ENCODE results near the gene PLIN3.

PLIN3 gene

DNA sequence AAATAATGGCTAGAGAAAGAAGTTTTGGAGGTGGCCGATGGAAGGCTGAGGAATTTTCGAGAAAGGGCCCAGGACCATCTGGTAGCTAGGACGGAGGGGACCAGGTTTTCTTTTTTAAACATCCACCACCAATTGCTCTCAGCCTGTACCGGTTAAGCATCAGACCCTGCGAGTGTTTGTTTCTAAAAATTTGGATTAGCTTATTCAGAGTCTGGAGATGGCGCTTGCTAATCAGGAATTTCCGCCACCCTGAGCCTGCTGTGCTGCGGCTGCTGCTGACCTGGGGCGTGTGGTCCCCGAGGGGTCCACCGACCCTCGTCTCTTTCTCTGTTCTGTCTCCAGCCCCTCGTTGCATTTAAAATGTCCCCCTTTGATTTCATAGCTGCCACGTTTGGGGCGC, 43.8 kb upstream of the PLIN3 start:
- H3K9ac ChIP-seq (ENCODE audit: insufficient read length, low read depth), result peak overlapping the region; percentile 65
- H3K4me3 ChIP-seq (ENCODE audit: insufficient read length, low read depth), result peak overlapping the region; percentile 9
- TF ChIP-seq SUZ12 (IDR thresholded peaks at IDR 0.05; ENCODE audit: extremely low read depth, insufficient read depth, insufficient read length) (no peak), ZNF274 (IDR thresholded peaks at IDR 0.05; ENCODE audit: low read depth, low read length) (no peak), YY1 (IDR thresholded peaks at IDR 0.05; ENCODE audit: insufficient read depth, insufficient read length) (no peak)
- no peak for DNase-seq (ENCODE audit: low read depth, low spot score)
- no peaks in the 10 kb centered on the region for H3K9me3 ChIP-seq (ENCODE audit: insufficient read depth, low read length)
- no peaks in the 10 kb centered on the region for H3K27me3 ChIP-seq (ENCODE audit: insufficient read depth, insufficient read length)
- peaks cover 59% of the 10 kb centered on the region for H3K36me3 ChIP-seq (ENCODE audit: insufficient read depth, insufficient read length, low read length)
- H3K4me1 ChIP-seq (ENCODE audit: insufficient read depth, insufficient read length), result peaks cover 21% of the 10 kb centered on the region

DNA sequence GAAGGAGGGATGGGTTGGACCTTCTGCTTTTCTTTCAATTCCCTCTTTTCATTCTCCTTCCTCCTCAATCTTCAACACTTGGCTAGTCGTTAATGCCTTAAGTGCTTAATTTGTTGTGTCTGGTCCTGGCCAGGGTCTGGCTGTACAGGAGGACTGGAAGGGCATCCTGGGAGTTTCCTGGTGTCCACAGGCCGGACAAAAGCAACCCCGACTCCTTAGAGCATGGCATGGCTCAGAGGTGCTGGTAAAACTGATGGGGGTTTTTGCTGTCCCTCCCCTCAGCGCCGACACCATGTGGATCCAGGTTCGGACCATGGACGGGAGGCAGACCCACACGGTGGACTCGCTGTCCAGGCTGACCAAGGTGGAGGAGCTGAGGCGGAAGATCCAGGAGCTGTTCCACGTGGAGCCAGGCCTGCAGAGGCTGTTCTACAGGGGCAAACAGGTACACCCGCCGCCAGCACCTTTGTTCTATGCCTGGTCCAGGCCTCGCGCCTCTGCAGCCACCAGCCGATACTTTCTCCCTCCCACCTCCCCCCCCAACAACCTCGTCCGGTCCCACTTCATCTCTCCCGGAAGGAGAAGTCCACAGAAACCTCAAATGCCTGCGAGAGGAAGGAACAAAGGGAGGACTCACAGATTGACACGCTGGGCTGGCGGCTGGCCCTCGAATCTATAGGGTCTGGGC, 43.3 kb upstream of the PLIN3 start:
- no peak for DNase-seq (ENCODE audit: low read depth, low spot score)

DNA sequence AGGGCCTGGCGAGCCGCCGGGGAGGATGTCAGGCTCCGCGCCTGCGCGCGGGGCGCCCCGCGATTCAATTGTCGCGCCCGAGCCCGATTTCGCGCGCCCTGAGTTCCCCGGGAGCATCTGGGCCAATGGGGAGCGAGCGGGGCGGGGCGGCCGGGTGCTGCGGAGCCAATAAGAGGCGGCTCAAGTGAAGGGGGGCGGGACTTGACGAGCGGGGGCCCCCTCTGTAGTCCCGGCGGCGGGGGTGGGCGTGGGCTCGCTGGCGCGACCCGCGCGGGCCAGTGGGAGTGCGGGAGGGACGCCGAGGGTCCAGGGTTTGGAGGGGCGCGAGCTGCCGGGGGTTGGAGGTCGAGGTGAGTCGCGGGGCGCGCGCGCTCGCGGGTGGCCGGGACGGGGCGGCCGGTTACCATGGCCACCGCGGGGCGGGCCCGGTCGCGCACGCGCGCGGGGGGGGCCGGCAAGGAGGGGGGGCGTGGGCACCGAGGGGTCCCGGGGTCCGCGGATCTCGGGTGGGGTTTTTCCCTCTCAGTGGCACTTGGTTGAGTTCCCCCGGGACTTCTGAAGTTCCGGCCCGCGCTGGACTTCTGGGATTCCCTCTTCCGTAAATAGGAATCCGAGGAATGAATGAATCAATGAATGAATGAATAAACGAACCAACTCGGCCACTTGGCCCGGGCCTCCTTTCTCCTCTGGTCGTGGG, 42.6 kb upstream of the PLIN3 start:
- TF ChIP-seq ZNF274 (IDR thresholded peaks at IDR 0.05; ENCODE audit: low read depth, low read length), result no peak
- TF ChIP-seq YY1 (IDR thresholded peaks at IDR 0.05; ENCODE audit: insufficient read depth, insufficient read length), result no peak
- TF ChIP-seq SUZ12 (IDR thresholded peaks at IDR 0.05; ENCODE audit: extremely low read depth, insufficient read depth, insufficient read length), result no peak
- Histone ChIP-seq H3K4me1 (ENCODE audit: insufficient read depth, insufficient read length) (peaks cover 21% of the 10 kb centered on the region), H3K9me3 (ENCODE audit: insufficient read depth, low read length) (no peaks in the 10 kb centered on the region), H3K36me3 (ENCODE audit: insufficient read depth, insufficient read length, low read length) (peaks cover 47% of the 10 kb centered on the region), H3K27me3 (ENCODE audit: insufficient read depth, insufficient read length) (no peaks in the 10 kb centered on the region), H3K9ac (ENCODE audit: insufficient read length, low read depth) (peak overlapping the region; percentile 91), H3K4me3 (ENCODE audit: insufficient read length, low read depth) (peak overlapping the region; percentile 81)
- peak; percentile 82 for DNase-seq (ENCODE audit: low read depth, low spot score)

More for the DNA sequence above, 43.3 kb upstream of the PLIN3 start:
- Histone ChIP-seq H3K27me3 (ENCODE audit: insufficient read depth, insufficient read length) (no peaks in the 10 kb centered on the region), H3K9ac (ENCODE audit: insufficient read length, low read depth) (peak overlapping the region; percentile 78), H3K36me3 (ENCODE audit: insufficient read depth, insufficient read length, low read length) (peaks cover 54% of the 10 kb centered on the region), H3K4me3 (ENCODE audit: insufficient read length, low read depth) (peak overlapping the region; percentile 73), H3K4me1 (ENCODE audit: insufficient read depth, insufficient read length) (peaks cover 21% of the 10 kb centered on the region), H3K9me3 (ENCODE audit: insufficient read depth, low read length) (no peaks in the 10 kb centered on the region)
- TF ChIP-seq ZNF274 (IDR thresholded peaks at IDR 0.05; ENCODE audit: low read depth, low read length) (no peak), YY1 (IDR thresholded peaks at IDR 0.05; ENCODE audit: insufficient read depth, insufficient read length) (no peak), SUZ12 (IDR thresholded peaks at IDR 0.05; ENCODE audit: extremely low read depth, insufficient read depth, insufficient read length) (no peak)

DNA sequence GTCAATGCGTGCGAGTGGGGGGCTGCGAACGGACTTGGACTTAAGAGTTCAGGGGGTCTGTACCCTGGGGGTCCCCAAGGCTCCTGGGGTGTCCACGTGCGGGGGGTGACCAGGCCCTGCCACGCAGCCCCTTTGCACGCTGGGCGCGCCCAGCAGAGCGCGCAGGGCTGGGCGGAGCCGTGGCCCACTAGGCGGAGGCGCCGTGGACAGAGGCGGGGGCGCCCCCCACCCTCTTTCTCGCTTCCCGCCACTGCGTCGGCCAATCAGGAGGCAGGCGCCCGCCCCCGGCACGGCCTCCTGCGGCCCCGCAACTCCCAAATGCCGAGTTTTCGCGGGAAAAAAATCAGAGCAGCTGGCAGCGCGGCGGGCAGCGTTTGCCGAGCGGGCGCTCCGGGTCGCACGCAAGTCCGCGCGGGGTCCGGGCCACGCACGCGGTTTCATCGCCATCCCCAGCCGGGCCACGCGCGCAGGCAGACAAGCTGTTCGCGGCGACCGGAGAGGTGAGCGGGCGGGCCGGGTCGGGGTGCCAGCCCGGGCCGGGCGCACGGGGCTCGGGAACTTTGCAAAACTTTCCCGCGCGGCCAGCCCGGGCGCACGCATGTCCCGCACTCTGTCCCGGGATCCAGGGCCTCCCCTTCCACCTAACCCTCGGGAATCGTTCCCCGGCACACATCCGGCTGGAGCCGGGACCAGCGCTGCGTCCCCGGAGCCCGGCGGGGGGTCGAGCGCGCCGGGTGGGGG, 41.9 kb upstream of the PLIN3 start, which contains the start of gene UHRF1:
TSS of gene UHRF1 (plus strand) at position 346 of the 741 bp plus-strand sequence. CDS start 1,385 bp downstream, outside the sequence.
- TF ChIP-seq ZNF274 (IDR thresholded peaks at IDR 0.05; ENCODE audit: low read depth, low read length), result no peak
- no peak for TF ChIP-seq SUZ12 (IDR thresholded peaks at IDR 0.05; ENCODE audit: extremely low read depth, insufficient read depth, insufficient read length)
- TF ChIP-seq YY1 (IDR thresholded peaks at IDR 0.05; ENCODE audit: insufficient read depth, insufficient read length), result no peak
- DNase-seq (ENCODE audit: low read depth, low spot score), result no peak
- peaks cover 16% of the 10 kb centered on the region for H3K4me1 ChIP-seq (ENCODE audit: insufficient read depth, insufficient read length)
- no peaks in the 10 kb centered on the region for H3K9me3 ChIP-seq (ENCODE audit: insufficient read depth, low read length)
- peaks cover 40% of the 10 kb centered on the region for H3K36me3 ChIP-seq (ENCODE audit: insufficient read depth, insufficient read length, low read length)
- no peaks in the 10 kb centered on the region for H3K27me3 ChIP-seq (ENCODE audit: insufficient read depth, insufficient read length)
- H3K9ac ChIP-seq (ENCODE audit: insufficient read length, low read depth), result peak within 1 kb of the TSS; percentile 91
- peak within 1 kb of the TSS; percentile 81 for H3K4me3 ChIP-seq (ENCODE audit: insufficient read length, low read depth)

DNA sequence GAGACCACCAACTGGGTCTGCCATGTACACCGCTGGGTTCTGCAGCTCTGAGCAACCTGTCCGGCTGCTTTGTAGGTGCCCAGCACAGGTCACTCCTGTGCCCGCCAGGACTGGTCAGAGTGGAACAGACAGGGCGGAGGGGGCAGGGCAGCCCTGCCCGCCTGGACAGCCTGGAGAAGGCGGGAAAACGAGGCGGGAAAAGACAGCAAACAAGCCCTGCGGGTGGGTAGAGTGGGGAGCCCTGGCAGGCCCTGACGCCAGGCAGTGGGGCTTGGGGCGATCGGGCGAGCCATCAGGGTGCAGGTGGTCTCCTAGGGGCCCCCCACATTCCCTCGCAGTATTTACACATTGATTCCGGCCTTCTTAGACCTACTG, 41.3 kb upstream of the PLIN3 start:
- H3K4me3 ChIP-seq (ENCODE audit: insufficient read length, low read depth), result no peak overlapping the region
- DNase-seq (ENCODE audit: low read depth, low spot score), result no peak
- TF ChIP-seq YY1 (IDR thresholded peaks at IDR 0.05; ENCODE audit: insufficient read depth, insufficient read length), result no peak
- TF ChIP-seq SUZ12 (IDR thresholded peaks at IDR 0.05; ENCODE audit: extremely low read depth, insufficient read depth, insufficient read length), result no peak
- TF ChIP-seq ZNF274 (IDR thresholded peaks at IDR 0.05; ENCODE audit: low read depth, low read length), result no peak
- H3K9me3 ChIP-seq (ENCODE audit: insufficient read depth, low read length), result no peaks in the 10 kb centered on the region
- peaks cover 34% of the 10 kb centered on the region for H3K36me3 ChIP-seq (ENCODE audit: insufficient read depth, insufficient read length, low read length)
- peaks cover 12% of the 10 kb centered on the region for H3K4me1 ChIP-seq (ENCODE audit: insufficient read depth, insufficient read length)
- H3K27me3 ChIP-seq (ENCODE audit: insufficient read depth, insufficient read length), result no peaks in the 10 kb centered on the region
- H3K9ac ChIP-seq (ENCODE audit: insufficient read length, low read depth), result peak overlapping the region; percentile 91

DNA sequence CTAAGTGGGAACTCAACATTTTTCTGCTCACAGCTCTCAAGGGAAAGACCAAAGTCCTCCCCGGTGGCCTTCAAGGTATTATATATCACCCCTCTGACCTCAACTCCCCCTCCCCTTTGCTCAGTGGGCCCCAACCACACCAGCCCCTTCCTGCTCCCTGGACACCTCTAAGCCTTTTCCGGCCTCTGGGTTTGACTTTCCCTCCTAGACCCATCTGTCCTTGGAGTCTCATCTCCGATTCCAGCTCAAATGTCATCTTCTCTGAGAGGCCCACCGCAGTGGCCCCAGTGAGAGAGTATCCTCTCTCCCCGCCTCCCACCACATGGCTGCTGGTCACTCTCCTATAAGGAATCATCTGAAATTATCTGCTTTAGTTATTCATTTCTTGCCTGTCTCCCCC, 40.9 kb upstream of the PLIN3 start:
- H3K27me3 ChIP-seq (ENCODE audit: insufficient read depth, insufficient read length), result no peaks in the 10 kb centered on the region
- no peaks in the 10 kb centered on the region for H3K9me3 ChIP-seq (ENCODE audit: insufficient read depth, low read length)
- H3K4me3 ChIP-seq (ENCODE audit: insufficient read length, low read depth), result no peak overlapping the region
- DNase-seq (ENCODE audit: low read depth, low spot score), result no peak
- no peak for TF ChIP-seq ZNF274 (IDR thresholded peaks at IDR 0.05; ENCODE audit: low read depth, low read length)
- no peak for TF ChIP-seq YY1 (IDR thresholded peaks at IDR 0.05; ENCODE audit: insufficient read depth, insufficient read length)
- no peak for TF ChIP-seq SUZ12 (IDR thresholded peaks at IDR 0.05; ENCODE audit: extremely low read depth, insufficient read depth, insufficient read length)
- H3K4me1 ChIP-seq (ENCODE audit: insufficient read depth, insufficient read length), result peaks cover 12% of the 10 kb centered on the region
- H3K36me3 ChIP-seq (ENCODE audit: insufficient read depth, insufficient read length, low read length), result peaks cover 30% of the 10 kb centered on the region
- H3K9ac ChIP-seq (ENCODE audit: insufficient read length, low read depth), result peak overlapping the region; percentile 91

All from NT2/D1 (cell line).